GM12865 (cell line): ENCODE data around the gene SLC22A23.

Experiments
- DNase-seq: peaks from one replicate; pipeline ENCODE4 v3.0.0; 2010; ENCODE audit warnings: low read depth
- H3K4me3 ChIP-seq: 2 replicates; pipeline ENCODE4 v1.5.1; 2011; ENCODE audit warnings: mild to moderate bottlenecking, low read depth, low read length, control low read depth
- CTCF ChIP-seq: IDR thresholded peaks from 2 replicates; pipeline ENCODE4 v1.5.1; 2011; ENCODE audit warnings: low read length, control low read depth, low read depth, inconsistent platforms; ENCODE audit not compliant: insufficient read depth; ENCODE audit errors: missing control alignments

Gene SLC22A23

DNA sequence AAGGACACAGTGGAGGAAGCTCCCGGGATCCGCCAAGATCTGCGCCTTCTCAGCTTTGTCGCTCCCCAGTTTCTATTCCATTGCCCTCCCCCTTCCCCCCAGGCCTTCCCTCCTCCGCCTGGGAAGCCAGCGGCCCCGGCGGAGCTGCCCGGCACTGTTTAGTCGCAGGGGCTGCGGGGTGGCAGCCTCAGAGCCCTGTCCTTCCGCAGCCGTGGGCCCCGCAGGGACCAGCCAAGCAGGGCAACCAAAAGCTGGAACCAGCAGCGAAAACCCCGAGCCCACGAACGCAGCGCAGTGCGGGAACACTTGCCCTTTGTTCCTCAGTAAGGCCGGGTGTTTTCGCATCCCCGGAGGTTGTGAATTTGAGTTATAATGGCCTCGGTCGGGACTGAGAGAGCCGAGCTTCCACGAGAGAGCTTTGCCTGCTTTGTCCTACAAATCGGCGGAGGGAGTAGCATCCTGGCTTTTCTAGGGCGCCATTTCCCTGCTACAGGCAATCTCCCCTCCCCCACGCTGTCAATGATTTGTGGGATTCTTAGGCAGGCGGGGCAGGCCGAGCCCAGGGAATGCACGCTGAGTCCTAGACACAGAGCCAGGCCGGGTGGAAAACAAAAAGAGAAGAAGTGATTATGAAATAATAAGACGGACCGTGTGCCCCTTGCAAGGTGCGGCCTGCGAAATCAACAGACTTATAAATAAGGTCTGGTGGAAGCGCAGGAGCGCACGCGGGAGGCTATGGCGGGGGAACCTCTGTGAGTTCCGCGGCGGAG, 225.4 kb downstream of the SLC22A23 start:
- no peak for TF ChIP-seq CTCF

DNA sequence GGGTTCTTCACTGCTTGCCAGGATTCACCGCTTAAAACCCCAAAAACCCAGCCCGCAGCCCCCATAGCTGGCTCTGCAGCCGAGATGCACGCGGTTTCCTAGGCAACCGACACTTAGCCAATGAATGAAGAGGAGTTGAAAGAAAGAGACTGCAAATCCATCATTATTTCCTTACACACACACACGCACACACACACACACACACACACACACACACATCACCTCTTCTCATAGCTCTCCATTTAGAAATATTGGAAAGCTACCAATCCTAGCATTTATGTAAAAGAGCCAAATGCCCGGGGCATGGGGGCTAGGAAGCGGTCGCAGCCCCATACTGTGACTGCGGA, 226.0 kb downstream of the SLC22A23 start:
- no peak for DNase-seq
- H3K4me3 ChIP-seq: no peak overlapping the region
- TF ChIP-seq CTCF: no peak

More for the DNA sequence above, 225.4 kb downstream of the SLC22A23 start:
- no peak for DNase-seq
- no peak overlapping the region for H3K4me3 ChIP-seq

DNA sequence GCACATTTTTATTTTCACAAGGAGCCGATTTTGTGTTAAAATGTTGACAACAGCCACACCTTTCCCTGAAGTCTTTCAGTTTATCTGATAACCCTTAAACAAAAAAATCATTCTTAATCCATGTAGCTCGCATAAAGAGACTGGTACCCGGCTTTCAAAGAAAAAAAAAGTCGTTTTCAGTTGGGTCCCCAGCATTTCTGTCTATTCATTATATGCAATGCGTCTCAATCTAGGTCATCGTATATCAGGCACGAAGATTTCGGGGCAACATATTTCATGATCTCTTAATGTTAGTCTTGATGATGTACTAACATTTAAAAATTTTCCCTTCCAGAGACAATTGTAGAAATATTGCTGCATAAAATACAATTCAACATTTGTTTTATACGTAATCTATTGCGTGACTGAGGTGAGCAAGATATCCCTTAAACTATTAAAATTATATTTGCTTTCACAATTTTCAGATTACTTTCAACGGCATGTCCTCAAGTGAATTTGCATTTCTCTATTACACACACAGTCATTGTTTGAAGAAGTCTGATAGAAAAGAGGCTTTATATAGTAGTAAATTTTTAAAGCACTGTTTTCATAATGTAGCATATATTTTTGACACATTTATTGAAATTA, 226.5 kb downstream of the SLC22A23 start:
- no peak for DNase-seq
- no peak for TF ChIP-seq CTCF
- H3K4me3 ChIP-seq: no peak overlapping the region

DNA sequence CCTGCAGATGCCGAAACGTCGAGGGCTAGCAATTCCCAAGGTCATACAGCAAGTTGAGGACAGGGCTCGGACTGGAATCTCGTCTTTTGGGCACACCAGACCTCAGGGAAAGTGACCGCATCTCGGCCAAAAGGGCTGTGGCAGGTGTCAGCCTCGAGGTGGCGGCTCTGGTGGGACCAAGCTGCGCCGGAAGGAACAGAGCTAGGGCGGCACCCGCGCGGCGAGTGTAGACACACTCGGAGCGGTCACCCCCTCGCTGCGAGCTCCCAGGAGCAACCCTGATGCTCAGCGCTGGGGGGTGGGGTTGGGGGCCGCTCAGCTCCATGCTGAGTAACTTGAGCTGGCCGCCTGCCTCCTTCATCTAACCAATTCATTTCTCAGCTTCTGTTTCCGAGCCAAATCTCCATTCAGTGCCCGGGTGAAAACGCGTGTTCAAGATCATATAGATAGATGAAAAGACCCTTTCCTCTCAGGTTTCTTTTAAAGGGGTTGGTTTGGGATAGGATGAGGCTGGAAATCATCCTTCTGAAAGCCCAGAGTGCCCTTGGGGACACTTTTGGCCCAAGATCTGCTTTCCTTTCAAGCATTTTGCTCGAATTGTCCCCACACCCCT, 227.2 kb downstream of the SLC22A23 start:
- TF ChIP-seq CTCF: peak; percentile 9

DNA sequence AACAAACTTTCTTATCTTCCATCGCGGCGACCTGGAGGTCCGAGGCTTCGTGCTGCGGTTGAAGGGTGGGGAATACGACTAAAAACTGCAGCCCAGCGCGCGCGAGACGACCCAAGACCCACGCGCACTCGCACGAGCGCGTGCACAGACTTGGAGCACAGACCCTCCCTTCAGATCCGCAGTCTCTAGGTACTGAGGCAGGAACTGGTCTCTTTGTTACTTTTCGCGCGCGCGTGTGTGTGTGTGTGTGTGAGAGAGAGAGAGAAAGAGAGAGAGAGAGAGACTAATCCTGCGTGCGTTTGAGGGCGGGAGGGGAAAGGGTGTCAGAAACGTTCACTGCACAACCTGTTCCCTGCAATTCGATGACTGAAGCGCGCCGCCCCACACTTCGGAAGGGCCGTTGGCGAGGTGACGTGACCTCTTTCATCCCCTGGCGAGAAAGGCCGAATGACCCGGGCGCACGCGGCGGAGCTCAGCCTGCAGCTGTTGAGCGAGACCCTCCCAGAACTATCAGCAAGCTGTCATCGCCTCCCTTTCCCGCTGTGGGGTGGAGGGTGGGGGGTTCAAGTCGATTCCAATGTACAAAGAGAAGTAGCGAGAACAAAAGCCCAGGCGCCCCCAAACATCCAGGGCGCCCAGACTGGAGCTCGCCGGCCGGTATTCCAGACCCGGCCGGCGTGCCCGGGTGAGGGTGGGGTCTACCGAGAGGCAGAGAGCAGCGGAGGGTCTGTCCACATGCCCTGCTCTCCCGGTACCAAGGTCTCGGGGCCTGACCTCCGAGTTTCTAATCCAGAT, 227.9 kb downstream of the SLC22A23 start:
- peak overlapping the region; percentile 16 for H3K4me3 ChIP-seq
- DNase-seq: no peak
- no peak for TF ChIP-seq CTCF

More for the DNA sequence above, 227.2 kb downstream of the SLC22A23 start:
- peak; percentile 39 for DNase-seq
- no peak overlapping the region for H3K4me3 ChIP-seq

DNA sequence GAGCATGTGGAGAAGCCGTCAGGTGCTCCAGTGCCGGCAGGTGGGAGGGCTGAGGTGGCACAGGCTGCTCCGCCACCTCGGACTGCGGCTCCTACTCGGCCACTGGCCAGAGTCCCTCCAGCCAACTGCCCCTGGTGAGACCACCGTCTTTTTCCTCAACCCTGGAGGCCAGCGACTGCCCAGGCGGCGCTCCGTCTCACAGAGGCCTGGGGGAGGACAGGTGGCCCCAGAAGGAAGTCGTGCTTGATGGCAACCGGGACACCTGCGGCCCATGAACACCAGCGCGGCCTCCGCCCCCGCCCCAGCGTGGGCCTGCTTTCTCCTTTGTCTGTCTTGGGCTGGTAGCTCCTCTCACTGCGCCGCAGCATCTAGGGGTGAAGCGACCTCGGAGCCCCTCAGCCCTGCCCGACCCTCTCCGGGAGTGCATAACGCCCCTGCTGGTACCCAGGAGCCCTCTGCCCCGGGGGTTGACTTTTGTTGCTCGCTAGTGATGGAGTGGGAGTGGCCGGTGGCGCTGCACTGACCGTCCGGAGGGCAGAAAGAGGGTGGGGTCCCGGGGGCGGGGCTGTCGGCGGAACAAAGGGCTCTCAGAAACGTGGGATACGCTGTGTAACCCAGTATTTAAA, 228.7 kb downstream of the SLC22A23 start:
- H3K4me3 ChIP-seq: peak overlapping the region; percentile 48
- DNase-seq: no peak
- TF ChIP-seq CTCF: no peak
